ENCODE results near the gene ZNF708. TPM values are rescaled to one million over a fixed set of nuclear protein-coding genes. Genes with fewer than 3 reads are reported as not detected.
A peak's percentile ranks its signal among the peaks of the same experiment; 100 is the strongest.

ZNF708 gene
- total and polyA plus RNA-seq, 2 of the 13 experiments (the other 11 are each of a cell fraction or from before 2014, with no cell fraction given): 1.8 to 5.2 TPM

DNA sequence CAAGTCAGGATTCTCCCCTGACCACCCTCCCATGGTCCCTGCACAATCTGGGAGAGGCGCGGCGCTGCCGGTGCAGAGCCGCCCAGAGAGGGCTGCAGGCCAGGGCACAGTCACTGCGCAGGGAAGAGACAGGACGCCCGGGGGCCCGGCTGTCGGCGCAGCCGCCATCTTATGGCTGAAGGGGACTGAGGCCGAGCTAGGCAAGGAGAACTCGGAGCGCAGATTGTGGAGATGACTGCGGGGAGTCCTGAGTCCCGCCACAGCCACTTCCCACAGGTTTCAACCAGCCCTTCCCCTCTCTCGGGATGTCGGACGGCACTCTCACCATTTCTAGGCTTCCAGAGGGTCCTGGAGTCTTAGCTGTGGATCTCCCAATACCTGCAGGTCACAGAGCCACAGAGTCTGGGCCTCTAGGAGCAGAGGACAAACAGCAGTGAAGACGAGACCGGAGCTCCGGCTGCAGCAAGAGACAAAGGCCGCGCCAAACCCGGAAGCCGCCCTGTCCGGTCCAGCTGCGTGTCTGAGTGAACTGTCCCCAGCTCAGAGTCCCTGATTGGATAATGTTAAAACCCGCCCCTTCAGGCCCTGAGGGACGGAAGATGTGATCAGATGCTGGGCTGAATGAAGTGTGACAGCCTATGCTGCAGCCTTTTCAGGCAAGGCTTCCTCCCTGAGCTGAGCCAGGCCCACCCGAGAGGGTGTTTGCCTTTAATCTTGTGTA lies at the start of gene ZNF708 (continued):
- TF ChIP-seq MED13 (CRISPR knock-in tag; IDR thresholded peaks at IDR 0.05) (no peak), RFX3 (CRISPR knock-in tag; IDR thresholded peaks at IDR 0.05) (no peak), TMF1 (CRISPR knock-in tag; IDR thresholded peaks at IDR 0.05; ENCODE audit: low read depth) (no peak), PHF5A (CRISPR knock-in tag; IDR thresholded peaks at IDR 0.05; ENCODE audit: low read depth, unreplicated experiment) (no peak), CENPX (CRISPR knock-in tag; IDR thresholded peaks at IDR 0.05) (no peak), TCF7 (IDR thresholded peaks at IDR 0.05; ENCODE audit: low read depth) (no peak), ONECUT2 (CRISPR knock-in tag; IDR thresholded peaks at IDR 0.05) (no peak), FIP1L1 (IDR thresholded peaks at IDR 0.05; ENCODE audit: borderline replicate concordance, insufficient read depth, low read depth, low read length) (no peak), TCF7L2 (IDR thresholded peaks at IDR 0.05; ENCODE audit: low read depth, low read length) (no peak), ZNF564 (CRISPR knock-in tag; IDR thresholded peaks at IDR 0.05) (no peak), IRF2 (CRISPR knock-in tag; IDR thresholded peaks at IDR 0.05) (0 out of 2 replicates have a peak, but pooled peaks have one; percentile 22), MEIS1 (CRISPR knock-in tag; IDR thresholded peaks at IDR 0.05; ENCODE audit: borderline replicate concordance) (no peak), ATRX (CRISPR knock-in tag; IDR thresholded peaks at IDR 0.05; ENCODE audit: borderline replicate concordance) (no peak), ARHGAP35 (CRISPR knock-in tag; IDR thresholded peaks at IDR 0.05; ENCODE audit: borderline replicate concordance) (0 out of 2 replicates have a peak, but pooled peaks have one; percentile 33), YEATS4 (CRISPR knock-in tag; IDR thresholded peaks at IDR 0.05; ENCODE audit: borderline replicate concordance) (peak; percentile 81), SRSF9 (IDR thresholded peaks at IDR 0.05; ENCODE audit: borderline replicate concordance, insufficient read depth, low read depth, low read length, poor library complexity, severe bottlenecking) (no peak), ZNF230 (CRISPR knock-in tag; IDR thresholded peaks at IDR 0.05) (no peak)
- TF ChIP-seq, protein P1, sequence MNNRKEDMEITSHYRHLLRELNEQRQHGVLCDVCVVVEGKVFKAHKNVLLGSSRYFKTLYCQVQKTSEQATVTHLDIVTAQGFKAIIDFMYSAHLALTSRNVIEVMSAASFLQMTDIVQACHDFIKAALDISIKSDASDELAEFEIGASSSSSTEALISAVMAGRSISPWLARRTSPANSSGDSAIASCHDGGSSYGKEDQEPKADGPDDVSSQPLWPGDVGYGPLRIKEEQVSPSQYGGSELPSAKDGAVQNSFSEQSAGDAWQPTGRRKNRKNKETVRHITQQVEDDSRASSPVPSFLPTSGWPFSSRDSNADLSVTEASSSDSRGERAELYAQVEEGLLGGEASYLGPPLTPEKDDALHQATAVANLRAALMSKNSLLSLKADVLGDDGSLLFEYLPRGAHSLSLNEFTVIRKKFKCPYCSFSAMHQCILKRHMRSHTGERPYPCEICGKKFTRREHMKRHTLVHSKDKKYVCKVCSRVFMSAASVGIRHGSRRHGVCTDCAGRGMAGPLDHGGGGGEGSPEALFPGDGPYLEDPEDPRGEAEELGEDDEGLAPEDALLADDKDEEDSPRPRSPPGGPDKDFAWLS (CRISPR knock-in tag; IDR thresholded peaks at IDR 0.05; ENCODE audit: borderline replicate concordance): no peak
- TF ChIP-seq, protein P2, sequence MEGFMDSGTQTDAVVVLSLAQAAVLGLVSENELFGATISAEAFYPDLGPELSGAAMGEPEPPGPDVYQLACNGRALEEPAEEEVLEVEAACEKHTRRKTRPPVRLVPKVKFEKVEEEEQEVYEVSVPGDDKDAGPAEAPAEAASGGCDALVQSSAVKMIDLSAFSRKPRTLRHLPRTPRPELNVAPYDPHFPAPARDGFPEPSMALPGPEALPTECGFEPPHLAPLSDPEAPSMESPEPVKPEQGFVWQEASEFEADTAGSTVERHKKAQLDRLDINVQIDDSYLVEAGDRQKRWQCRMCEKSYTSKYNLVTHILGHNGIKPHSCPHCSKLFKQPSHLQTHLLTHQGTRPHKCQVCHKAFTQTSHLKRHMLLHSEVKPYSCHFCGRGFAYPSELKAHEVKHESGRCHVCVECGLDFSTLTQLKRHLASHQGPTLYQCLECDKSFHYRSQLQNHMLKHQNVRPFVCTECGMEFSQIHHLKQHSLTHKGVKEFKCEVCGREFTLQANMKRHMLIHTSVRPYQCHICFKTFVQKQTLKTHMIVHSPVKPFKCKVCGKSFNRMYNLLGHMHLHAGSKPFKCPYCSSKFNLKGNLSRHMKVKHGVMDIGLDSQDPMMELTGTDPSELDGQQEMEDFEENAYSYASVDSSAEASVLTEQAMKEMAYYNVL (CRISPR knock-in tag; IDR thresholded peaks at IDR 0.05; ENCODE audit: borderline replicate concordance): peak; percentile 28; the same call in 1 of the 2 replicates
- TF ChIP-seq, protein P3, sequence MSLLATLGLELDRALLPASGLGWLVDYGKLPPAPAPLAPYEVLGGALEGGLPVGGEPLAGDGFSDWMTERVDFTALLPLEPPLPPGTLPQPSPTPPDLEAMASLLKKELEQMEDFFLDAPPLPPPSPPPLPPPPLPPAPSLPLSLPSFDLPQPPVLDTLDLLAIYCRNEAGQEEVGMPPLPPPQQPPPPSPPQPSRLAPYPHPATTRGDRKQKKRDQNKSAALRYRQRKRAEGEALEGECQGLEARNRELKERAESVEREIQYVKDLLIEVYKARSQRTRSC (CRISPR knock-in tag; IDR thresholded peaks at IDR 0.05; ENCODE audit: low read depth): no peak
- TF ChIP-seq, protein P4, sequence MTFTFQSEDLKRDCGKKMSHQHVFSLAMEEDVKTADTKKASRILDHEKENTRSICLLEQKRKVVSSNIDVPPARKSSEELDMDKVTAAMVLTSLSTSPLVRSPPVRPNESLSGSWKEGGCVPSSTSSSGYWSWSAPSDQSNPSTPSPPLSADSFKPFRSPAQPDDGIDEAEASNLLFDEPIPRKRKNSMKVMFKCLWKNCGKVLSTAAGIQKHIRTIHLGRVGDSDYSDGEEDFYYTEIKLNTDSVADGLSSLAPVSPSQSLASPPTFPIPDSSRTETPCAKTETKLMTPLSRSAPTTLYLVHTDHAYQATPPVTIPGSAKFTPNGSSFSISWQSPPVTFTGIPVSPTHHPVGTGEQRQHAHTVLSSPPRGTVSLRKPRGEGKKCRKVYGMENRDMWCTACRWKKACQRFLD (CRISPR knock-in tag; IDR thresholded peaks at IDR 0.05; ENCODE audit: borderline replicate concordance): no peak
- TF ChIP-seq, protein P5, sequence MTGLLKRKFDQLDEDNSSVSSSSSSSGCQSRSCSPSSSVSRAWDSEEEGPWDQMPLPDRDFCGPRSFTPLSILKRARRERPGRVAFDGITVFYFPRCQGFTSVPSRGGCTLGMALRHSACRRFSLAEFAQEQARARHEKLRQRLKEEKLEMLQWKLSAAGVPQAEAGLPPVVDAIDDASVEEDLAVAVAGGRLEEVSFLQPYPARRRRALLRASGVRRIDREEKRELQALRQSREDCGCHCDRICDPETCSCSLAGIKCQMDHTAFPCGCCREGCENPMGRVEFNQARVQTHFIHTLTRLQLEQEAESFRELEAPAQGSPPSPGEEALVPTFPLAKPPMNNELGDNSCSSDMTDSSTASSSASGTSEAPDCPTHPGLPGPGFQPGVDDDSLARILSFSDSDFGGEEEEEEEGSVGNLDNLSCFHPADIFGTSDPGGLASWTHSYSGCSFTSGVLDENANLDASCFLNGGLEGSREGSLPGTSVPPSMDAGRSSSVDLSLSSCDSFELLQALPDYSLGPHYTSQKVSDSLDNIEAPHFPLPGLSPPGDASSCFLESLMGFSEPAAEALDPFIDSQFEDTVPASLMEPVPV (CRISPR knock-in tag; IDR thresholded peaks at IDR 0.05): no peak
